ENCODE measurements around the gene NOVA2.

NOVA2 gene

DNA sequence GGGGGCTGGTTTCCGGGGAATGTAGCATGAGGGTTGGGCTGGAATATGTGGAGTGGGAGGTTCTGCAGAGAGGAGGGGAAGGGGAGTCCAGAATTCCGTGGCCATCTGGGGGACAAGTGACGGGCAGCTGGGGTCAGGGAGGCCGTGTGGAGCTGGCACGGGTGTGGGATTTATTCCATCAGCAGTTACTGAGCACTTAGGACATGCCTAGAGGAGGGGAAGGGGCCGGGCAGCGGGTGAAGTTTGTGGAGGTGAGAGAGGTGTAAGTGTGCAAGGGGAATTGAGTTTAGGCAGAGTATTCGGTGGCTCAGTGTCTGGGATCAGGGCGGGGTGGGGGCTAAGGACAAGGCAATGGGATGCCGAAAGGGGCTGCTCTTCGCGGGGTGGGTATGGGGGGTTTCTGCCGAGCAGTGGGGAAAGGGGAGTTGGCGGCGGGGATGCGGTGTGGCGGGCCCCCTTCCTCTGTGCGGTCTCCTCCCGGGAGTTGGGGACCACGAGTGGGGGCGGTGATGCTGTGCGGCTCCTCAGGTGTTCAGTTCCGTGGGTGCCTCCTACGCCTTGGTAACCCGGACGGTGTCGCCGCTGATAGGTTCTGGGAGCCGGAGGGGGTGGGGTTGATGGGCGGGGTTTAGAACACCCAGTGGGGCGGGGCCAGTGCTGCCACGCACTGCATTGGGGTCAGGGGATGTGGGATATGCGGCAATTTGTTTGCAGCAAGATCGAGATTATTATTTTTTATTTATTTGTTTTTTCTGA is 27.0 kb upstream of the NOVA2 start:
- DNase-seq, result peak; percentile 88

DNA sequence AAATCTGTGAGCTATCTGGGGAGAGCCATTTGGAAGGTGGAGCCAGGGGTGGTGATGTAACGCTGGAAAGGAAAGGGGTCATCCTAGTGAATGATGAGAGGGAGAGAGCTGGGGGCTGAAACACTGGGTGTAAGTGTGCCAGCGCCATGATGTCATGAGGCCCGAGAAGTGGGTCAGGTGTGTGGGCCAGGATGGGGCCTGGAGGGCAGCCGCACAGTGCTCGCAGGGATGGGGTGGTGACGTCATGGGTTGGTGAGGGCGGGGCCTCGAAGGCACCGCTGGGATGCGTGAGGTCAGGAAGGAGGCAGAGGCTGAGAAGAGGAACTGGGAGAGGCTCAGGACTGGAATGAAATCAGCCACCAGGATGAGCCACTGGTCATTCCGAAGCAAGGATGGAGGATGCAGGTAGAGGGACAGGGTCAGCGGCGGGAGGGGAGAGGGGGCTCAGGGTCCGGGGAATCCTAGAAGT is 26.0 kb upstream of the NOVA2 start:
- peak; percentile 73 for DNase-seq

DNA sequence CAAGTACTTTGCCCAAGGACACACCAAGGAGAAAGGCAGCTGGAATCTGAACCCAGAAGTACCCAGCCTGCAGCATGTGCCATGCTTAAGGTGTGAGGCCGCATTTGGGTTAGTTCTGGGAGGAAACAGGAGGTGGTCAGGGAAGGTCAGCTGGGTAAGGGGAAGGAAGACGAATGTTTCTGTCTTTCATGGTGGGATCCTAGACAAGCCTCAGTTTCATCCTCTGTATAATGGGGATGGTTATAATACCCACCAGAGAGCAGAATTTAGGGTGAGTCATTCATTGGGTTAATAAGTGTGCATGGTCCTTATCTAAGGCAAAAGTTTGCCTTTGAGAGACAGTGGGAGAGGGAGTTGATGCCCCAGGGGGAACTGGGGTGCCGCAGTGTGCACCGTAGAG is 25.2 kb upstream of the NOVA2 start:
- DNase-seq, result no peak

DNA sequence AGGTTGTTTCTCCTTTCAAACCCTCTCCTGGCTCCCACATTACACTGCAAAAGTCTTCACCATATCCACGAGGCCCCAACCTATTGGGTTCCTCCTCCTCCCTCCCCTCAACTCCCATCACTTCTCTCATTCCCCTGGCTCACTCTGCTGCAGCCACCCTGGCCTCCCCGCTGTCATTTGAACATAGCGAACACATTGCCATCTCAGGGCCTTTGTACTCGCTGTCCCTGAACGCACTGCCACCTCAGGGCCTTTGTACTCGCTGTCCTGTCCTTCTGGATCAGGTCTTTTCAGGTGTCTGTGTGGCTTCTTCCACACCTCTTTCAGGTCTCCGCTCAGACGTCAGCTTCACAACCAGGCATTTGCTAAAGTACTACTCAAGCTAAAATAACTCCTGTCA is 23.3 kb upstream of the NOVA2 start:
- DNase-seq, result no peak

DNA sequence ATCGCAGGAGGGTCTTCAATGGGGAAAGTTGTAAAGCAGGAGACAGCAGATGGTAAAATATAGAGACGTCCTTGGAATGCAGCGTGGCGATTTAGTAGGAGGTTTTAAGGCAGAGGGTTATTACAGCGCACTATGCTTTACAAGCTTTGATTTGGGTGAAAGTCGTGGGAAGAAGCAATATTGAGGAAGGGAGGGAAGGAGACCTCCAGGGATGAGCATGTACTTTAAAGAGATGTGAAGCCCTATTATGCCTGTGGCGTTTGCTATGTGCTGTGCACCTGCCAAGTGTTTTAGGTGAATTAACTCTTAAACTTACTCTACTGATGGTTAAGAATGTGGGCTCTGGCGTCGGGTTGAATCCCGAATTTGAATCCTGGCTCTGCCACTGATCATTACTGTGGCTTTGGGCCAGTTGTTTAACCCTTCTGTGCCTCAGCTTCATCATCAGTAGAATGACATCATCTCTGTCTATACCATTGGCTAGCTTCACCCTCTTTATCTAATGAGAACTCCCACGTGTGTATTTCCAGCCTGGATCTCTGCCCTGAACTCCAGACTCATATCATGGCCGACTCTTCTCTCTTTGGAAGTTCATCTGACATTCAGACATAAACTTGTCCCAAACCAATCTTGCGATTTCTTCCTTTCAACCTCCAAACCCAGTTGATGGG is 22.2 kb upstream of the NOVA2 start:
- peak; percentile 25 for DNase-seq

DNA sequence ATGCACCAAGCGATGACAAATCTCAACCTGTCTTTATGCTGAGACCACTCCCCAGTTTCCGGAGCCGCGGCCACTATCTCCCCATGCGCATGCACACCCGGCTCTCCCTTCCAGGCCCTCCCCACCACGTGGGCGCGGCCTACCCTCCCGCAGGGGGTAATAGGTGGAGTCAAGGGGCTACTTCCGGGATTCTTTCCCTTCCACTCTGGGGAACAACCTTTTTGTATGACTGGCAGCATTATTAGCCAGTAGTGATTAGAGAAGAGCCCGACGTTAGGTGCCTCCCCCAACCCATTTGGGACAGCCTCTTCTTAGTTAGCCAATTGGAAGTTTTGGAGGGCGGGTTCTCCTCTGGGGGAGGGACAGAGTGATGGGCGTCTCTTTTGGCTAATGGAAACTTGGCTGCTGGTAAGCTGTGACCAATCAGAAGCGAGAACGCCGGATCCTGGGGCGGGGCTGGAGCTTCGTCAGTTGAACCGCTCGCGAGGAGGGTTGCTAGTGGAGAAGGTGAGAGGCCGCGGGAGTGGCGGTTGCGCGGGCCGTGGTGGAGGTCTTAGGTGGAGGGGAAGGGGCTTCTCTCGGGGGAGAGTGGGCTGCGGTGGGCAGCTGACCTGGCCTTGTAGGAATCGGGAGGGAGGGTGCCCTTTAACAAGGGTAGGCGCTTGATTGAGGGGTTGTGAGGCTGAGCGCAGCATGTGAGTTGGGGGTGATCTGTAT is 21.5 kb upstream of the NOVA2 start, which contains the start of gene CCDC61:
TSS of gene CCDC61 (plus strand) at position 470 of the 717 bp plus-strand sequence. CDS start 7,552 bp downstream, outside the sequence.
- peak; percentile 100 for DNase-seq

DNA sequence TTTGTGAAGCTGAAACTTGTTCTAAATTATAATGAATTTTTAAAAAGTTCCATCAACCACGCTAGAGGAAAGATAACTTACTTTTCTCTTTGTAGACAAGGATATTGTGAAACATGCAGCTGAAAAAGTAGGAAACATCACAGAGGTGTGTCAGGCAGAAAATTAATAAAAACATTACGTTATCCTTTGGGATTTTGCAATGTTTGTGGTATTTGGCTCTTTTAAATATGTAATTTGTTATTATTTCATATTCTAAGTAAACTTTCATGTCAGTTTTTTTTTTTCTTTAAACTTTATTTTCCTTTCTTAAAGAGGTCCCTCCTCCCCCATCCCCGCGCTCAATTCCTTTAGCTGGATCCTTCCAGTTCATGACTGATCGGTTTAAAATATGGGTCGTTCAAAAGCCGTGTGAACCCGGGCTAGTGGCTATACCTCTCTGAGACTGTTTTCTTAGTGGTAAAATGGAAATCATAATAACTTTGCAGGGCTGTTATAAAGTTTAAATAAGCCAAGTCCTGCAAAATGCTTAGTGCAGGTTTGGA is 20.9 kb upstream of the NOVA2 start:
- DNase-seq, result no peak

DNA sequence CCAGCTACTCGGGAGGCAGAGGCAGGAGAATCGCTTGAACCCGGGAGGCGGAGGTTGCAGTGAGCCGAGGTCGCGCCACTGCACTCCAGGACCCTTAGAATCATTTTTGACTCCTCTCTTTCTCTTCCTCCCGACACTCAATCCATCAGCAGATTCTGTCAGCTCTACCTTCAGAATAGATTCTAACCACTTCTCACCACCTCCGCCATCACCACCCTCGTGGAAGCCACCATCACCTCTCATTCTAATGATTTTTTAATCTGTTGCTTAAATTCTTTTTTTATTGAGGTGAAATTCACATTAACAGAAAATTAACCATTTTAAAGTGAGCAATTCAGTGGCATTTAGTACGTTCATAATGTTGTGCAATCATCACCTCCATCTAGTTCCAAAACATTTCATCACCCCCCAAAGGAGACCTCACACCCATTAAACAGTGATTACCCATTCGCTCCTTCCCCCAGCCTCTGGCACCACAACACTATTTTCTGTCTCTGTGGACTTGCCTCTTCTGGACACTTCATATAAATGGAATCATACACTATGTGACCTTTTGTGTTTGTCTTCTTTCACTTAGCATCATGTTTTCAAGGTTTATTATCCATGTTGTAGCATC is 16.6 kb upstream of the NOVA2 start:
- DNase-seq, result no peak

DNA sequence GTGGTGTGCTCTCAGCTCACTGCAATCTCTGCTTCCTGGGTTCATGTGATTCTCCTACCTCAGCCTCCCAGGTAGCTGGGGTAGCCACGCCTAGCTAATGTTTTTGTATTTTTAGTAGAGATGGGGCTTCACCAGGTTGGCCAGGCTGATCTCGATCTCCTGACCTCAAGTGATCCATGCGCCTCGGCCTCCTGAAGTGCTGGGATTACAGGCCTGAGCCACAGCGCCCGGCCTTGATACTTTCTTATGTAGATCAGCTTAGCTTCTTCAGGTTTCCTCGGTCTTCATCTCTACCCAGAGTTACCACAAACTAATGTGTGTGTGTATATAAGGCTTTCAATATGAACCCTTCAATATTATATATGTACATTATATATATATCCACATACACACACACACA is 11.7 kb upstream of the NOVA2 start:
- no peak for DNase-seq

DNA sequence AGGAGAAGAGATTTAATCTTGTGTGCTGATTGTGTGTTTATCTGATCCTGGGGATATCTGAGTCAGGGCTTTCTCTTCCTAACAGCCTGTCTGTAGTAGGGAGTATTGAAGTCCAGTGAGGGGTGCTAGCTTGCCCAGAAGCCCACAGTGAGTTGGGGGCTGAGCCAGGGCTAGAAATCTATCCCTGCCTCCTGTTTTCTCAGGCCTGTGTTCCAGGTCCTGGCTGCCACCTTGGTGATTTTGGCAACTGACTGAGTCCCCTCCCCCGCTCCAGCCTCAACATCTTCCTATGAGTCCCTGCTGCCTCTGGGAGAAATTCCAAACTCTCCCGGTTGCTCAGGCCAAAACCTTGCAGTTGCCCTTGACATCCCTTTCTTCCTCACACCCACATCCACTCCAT is 7.7 kb upstream of the NOVA2 start:
- no peak for DNase-seq

DNA sequence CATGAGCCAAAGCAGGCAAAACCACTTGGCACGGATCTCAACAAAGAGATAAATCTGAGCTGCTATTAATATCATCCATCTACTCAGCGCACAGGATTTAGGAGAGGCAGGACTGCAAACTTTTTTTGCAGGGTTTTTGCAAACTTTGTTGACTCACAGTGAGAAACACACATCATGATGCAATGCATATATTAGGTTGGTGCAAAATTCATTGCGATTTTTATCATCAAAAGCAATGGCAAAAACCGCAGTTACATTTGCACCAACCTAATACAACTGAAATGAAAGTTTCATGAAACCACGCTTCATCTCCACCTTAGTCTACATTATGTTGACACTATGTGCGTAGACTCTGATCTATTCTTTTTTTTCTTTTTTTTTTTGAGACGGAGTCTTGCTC is 4.5 kb upstream of the NOVA2 start:
- DNase-seq, result no peak

DNA sequence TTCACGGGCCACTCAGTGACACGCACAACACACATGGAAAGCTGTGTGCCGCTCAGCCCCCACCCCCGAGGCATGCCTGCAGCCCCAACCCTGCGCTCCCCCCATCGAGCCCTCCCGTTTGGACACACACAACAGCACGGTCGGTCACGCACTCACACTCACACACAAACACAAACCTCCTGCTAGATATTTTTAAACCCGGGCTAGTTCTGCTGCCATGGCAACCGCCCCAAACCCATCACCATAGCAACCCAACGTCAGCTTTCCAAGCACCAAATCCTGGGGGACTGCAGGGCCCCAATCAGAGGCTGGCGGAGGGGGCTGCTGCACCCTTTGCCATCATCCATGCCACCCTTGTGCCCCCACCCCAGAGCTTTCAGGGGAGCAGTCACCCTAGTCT is 2.5 kb upstream of the NOVA2 start:
- peak; percentile 30 for DNase-seq

DNA sequence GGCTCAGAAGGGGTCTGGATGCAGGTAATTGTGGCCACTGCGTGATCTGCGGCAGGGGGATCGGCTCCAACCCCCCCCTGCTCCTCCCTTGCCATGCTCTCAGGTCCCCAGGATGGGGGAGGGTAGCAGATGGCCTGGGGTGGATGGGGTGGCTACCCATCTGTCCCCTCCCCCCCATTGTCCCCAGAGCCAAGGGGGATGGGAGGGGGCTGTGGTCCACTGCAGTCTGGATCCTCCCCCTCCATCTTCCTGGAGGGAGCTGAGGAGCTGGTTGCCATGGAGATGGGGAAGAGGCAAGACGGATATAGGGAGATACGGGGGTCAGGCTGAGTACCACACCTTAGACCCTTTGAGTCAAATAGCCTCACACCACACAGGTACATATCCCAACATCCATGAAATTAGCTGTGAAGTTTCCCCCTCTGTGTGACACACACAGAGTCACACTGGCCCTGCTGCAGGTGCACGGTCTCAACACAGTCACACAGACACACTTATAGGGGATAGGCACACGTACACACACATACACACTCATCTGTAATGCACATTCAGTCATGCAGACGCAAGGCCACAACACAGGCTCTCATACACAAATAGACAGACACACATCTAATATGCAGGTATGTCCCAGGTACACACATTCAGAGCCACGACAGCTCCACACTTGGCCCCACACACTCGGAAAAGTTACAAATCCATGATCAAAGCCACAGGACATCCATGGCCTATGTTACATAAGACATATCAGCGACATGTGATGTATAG is 1.8 kb upstream of the NOVA2 start:
- DNase-seq, result peak; percentile 21

DNA sequence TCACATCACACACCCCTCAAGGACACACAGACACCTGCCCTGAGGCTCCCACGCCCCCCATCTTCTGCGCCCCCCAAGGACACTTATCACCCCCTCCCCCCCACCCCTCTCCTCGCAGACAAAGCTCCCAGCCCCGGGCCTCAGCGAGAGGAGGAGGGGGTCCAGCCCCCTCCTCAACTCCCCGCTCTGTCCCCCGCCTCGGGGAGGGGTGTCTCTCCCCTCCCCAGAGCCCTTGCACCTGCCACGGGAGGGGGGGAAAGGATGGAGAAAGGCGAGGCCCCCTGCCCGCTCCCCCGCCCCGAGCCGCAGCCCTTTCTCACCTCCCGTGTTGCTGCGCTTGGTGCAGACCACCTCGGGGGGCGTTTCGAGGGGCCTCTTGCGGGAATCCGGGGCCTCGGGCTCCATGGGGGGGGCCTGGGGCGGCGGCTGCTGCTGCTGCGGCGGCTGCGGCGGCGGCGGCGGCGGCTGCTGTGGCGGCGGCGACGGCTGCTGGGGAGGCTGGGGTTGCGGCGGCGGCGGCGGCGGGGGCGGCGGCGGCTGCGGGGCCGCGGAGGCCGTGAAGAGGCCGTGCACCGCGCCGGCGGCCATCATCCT is 621 bp downstream of the NOVA2 start:
- DNase-seq, result peak; percentile 13

DNA sequence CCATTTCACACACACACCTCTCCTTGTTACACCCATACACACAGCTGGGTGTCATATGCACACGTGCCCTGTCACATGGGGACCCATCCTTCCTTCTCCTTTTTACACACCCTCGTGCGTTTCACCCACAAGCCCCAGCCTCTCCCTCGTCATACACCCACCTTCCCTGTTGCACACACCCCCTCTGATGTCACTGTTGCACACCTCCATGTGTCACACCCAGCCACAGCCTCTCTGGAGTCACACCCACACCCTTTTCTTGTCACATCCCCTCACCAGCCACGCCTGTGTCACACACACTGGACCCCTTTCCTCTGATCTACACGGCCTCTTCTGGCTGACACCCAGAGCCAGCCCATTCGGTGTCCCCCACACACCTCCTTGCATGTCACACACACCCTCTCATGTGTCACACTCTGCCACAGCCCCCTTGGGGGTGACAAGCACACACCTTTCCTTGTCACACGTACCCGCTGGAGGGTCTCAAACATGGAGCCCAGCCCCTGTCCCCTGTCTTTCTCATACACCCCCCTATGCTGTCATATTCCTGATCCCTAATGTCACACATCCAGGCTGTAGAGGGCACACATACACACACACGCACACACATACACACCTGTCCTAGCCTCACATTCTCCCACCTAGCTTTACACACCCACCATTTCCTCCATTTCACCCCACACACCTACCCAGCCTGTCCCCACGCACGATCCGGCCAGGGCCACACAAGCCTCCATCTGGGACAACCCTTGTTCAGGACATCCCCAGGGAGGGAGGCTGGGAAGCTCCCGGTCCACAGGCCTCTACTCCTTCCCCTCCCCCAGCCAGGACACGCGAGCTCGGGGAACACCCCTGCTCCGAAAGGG is 1.4 kb downstream of the NOVA2 start:
- peak; percentile 15 for DNase-seq

DNA sequence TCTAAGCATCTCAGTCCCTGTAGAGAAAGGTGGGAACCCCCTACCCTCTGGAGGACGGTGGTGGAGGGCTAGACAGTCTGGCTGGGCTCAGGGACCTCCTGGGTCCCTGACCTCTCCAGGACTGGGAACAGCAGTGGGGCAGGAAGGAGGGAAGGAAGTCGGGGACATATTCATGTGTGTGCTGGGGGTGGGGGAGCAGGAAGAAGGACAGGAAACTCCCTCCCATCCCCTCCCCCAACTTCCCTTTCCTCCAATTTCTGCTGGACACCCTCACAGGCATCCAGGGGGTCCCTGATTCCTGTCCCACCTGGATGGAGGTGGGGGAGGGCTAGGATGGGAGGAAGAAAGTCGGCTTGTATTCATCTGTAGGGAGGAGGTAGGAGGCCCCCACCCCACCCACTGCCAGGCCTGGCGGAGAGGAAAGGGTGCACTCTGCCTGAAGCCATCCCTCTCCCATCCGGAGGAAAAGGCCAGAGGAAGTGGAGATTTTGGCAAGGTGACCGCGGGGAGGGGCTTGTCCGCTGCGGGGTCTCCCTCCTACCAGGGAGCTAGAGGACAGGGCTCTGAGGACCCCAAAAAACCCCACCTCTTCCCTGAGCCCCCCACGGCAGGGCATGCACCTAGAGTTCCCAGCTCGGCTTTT is 2.3 kb downstream of the NOVA2 start:
- DNase-seq, result no peak

DNA sequence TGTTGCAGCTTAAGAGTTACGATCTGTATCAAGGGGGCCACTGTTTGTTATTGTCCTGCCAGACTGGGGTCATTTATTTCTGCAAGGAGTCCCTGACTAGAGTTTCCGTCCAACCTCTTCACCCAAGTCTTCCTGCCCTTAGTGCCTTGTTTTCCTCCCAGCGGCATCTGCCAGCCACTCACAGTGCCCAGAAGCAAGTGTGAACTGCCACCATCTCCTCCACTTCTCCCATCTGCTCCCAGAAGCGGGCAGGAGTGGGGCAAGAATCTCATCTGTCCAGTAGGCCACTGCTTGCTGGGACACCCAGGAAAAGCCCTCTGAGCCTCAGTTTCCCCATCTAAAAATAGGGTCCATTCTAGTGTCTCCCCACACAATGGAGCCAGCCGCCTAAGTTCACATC is 4.0 kb downstream of the NOVA2 start:
- DNase-seq, result no peak

DNA sequence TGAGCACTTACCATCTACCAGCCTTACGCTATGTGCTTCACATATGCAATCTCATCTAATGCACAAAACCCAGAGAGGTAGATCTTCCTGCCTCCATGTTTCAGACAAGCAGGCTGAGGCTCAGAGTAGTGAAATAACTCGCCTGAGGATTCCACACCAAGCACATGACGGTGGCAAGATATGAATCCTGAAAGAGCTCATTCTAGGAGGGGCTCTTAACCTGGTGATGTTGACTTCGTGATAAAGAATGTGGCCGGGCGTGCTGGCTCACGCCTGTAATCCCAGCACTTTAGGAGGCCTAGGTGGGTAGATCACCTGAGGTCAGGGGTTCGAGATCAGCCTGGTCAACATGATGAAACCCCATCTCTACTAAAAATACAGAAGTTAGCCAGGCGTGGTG is 5.0 kb downstream of the NOVA2 start:
- DNase-seq, result no peak

DNA sequence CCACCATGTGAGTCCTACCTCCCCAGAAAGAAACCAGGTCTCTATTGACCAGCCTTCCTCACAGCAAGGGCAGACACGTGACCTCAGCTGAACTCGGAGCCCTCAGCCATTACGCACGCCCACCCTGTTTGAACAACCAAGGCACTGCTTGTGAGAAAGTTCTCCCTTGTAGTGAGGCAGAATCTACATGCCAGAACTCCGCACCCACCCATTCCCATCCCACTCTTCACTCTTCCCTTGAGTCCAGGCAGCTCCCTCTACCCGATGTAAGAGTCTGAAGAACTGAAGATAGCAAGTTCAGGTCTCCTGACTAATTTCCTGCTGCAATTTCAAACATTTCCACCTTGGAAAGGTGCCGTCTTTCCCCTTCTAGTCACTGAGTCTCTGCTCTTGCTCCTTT is 6.4 kb downstream of the NOVA2 start:
- DNase-seq, result no peak

DNA sequence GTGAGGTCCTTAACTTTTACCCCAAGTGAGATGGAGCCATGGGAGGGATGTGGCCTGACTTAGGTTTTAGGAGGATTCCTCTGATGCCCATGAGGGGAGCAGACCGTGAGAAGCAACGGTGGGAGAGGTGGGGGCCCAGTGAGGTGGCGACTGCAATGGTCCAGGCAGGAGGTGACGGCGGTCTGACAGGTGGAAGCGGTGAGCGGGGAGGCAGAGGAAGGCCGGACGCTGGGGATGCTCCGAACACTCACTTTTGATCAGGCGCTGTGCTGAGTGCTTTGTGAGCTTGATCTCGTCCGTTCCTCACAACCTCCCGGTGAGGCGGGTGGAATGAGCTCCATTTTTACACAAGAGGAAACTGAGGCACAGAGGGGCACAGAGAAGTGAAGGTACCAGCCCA is 11.6 kb downstream of the NOVA2 start:
- no peak for DNase-seq
